ENCODE results near the gene ZSWIM2.

DNA sequence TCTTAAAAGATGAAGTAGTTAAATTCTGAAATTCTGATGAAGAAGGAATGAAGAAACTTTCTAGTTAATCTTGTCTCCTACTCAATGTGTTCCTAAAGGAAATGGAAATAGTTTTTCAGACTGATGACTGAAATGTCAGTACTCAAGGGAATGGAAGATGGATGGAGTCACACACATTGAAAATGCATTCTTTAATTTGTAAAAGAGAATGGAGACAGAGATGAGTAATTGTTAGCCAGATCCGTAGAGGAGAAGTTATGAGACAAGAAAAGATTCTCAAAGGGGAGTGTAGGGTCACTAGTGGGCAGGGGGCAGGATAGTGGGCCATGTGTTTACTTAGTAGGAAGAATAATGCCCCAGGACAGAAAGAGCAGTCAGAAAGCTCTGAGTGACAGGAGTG, 13.3 kb downstream of the ZSWIM2 start:
- TF ChIP-seq EZH2phosphoT487 (IDR thresholded peaks at IDR 0.05; ENCODE audit: borderline replicate concordance), result no peak
- TF ChIP-seq, protein P1, sequence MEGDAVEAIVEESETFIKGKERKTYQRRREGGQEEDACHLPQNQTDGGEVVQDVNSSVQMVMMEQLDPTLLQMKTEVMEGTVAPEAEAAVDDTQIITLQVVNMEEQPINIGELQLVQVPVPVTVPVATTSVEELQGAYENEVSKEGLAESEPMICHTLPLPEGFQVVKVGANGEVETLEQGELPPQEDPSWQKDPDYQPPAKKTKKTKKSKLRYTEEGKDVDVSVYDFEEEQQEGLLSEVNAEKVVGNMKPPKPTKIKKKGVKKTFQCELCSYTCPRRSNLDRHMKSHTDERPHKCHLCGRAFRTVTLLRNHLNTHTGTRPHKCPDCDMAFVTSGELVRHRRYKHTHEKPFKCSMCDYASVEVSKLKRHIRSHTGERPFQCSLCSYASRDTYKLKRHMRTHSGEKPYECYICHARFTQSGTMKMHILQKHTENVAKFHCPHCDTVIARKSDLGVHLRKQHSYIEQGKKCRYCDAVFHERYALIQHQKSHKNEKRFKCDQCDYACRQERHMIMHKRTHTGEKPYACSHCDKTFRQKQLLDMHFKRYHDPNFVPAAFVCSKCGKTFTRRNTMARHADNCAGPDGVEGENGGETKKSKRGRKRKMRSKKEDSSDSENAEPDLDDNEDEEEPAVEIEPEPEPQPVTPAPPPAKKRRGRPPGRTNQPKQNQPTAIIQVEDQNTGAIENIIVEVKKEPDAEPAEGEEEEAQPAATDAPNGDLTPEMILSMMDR (IDR thresholded peaks at IDR 0.05 in 2 of 3, conservative IDR thresholded peaks at IDR 0.05 in 1 of 3; ENCODE audit: borderline replicate concordance in 1 of 3, insufficient read depth in 1 of 3, low read depth in 2 of 3, low read length in 2 of 3), result no peak
- TF ChIP-seq ZNF274 (IDR thresholded peaks at IDR 0.05; ENCODE audit: low read depth, low read length), result no peak
- TF ChIP-seq, protein P2, sequence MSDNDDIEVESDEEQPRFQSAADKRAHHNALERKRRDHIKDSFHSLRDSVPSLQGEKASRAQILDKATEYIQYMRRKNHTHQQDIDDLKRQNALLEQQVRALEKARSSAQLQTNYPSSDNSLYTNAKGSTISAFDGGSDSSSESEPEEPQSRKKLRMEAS (IDR thresholded peaks at IDR 0.05), result no peak

Data from HCT116 (cell line).